Loucy (cell line): Measurements from ENCODE around the gene SLC2A5.

Experiments used
- CTCF ChIP-seq: fragments of 200-600 bp; sonication (generic); conservative IDR thresholded peaks from 2 replicates; pipeline ENCODE4 v1.5.1; 2014; ENCODE audit warnings: mild to moderate bottlenecking, antibody characterized with exemption, low read length
- EZH2phosphoT487 ChIP-seq: fragments of 200-600 bp; IDR thresholded peaks from 2 replicates; pipeline ENCODE4 v1.6.1; 2018; ENCODE audit warnings: antibody characterized with exemption, mild to moderate bottlenecking, moderate library complexity, borderline replicate concordance

DNA sequence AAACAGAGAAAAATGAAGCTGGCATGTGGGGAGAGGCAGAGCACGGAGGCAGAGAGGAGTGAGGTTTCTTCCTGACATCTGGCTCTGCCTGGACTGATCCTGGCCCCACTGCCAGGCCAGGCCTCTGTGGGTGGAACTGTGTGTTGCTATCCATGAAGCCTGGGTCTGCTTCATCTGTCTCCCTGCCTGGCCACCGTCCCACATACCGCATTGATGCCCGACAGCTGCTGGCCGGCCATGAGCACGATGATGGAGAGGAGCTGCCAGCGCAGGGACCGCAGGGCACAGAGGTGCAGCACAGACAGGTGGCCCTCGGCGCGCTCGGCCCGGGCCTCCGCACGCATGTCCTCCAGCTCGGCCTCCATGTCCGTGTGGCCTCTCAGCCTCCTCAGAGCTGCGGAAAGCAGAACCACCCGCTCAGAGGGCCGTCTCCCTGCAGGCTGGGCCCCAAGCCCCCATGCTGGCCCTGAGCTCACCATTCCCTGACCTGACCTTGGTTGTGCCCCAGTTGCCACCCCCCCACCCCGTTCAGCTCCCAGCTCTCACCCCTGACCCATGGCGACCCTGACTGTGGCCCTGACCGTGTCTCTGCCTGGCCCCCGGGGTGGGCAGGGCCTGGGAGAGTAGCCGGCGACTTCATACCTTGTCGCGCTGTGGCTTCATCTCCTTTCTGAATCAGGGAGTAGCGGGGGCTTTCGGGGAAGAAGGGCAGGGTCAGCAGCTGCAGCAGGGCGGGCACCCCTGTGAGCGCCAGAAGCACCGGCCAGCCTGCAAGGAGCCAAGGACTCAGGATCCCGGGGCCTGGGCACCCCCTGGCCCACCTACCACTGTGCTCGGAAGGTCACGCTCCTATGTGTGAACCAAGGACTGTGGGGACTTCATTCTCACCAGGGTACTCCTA is 54.7 kb downstream of the SLC2A5 start:
- TF ChIP-seq CTCF: no peak
- no peak for TF ChIP-seq EZH2phosphoT487
